Liver (tissue), 9 donors: ENCODE data around the gene TSPAN19. TPM values are rescaled to one million over a fixed set of nuclear protein-coding genes. Genes with fewer than 3 reads are reported as not detected.

Experiments
- DNase-seq: peaks from one replicate; pipeline ENCODE4 v3.0.0-alpha.2; 2017; ENCODE audit warnings: low spot score
- H3K27ac ChIP-seq, 2 donors: one replicate each; pipeline ENCODE4 v1.7.0; 2013; ENCODE audit warnings: inconsistent platforms in 2 of 2, low read length in 2 of 2, control low read depth in 1 of 2, low read depth in 1 of 2, mild to moderate bottlenecking in 1 of 2
- H3K27me3 ChIP-seq, 4 donors: one replicate each; pipeline versions ENCODE4 v1.6.1 to v1.7.0; 2013; ENCODE audit warnings: low read length in 3 of 4, inconsistent platforms in 1 of 4, mild to moderate bottlenecking in 1 of 4, moderate library complexity in 1 of 4; ENCODE audit not compliant: control insufficient read depth in 4 of 4, insufficient read depth in 4 of 4
- H3K36me3 ChIP-seq, 4 donors: one replicate each; pipeline versions ENCODE4 v1.6.1 to v1.7.0; 2013; ENCODE audit warnings: low read length in 3 of 4, mild to moderate bottlenecking in 3 of 4, low read depth in 1 of 4, moderate library complexity in 1 of 4; ENCODE audit not compliant: control insufficient read depth in 4 of 4, insufficient read depth in 3 of 4
- H3K4me1 ChIP-seq, 4 donors: one replicate each; pipeline versions ENCODE4 v1.6.1 to v1.7.0; 2013; ENCODE audit warnings: low read length in 3 of 4, mild to moderate bottlenecking in 3 of 4, moderate library complexity in 1 of 4; ENCODE audit not compliant: control insufficient read depth in 4 of 4, insufficient read depth in 4 of 4
- H3K4me3 ChIP-seq, 3 donors: one replicate each; pipeline versions ENCODE4 v1.6.1 to v1.7.0; 2013; ENCODE audit warnings: low read length in 3 of 3, control low read depth in 1 of 3, low read depth in 1 of 3, mild to moderate bottlenecking in 1 of 3
- H3K9ac ChIP-seq, 2 donors: one replicate each; pipeline ENCODE4 v1.7.0; 2013; ENCODE audit warnings: low read length in 2 of 2, mild to moderate bottlenecking in 2 of 2, moderate library complexity in 2 of 2, control low read depth in 1 of 2, low read depth in 1 of 2
- H3K9me3 ChIP-seq, 4 donors: one replicate each; pipeline versions ENCODE4 v1.6.1 to v1.7.0; 2013; ENCODE audit warnings: low read length in 3 of 4; ENCODE audit not compliant: control insufficient read depth in 4 of 4
- ATF3 ChIP-seq: IDR thresholded peaks from 2 replicates; pipeline ENCODE4 v1.6.1; 2016; ENCODE audit warnings: antibody characterized with exemption
- EGR1 ChIP-seq, 2 donors: IDR thresholded peaks; 2 replicates each; pipeline ENCODE4 v1.6.1; 2016 to 2018; ENCODE audit warnings: antibody characterized with exemption in 2 of 2, low read depth in 2 of 2
- FOXA2 ChIP-seq: IDR thresholded peaks from 2 replicates; pipeline ENCODE4 v1.6.1; 2016; ENCODE audit warnings: antibody characterized with exemption
- GABPA ChIP-seq, 2 donors: IDR thresholded peaks in 1 of 2; conservative IDR thresholded peaks in 1 of 2; 2 replicates each; pipeline ENCODE4 v1.6.1; 2016; ENCODE audit warnings: antibody characterized with exemption in 2 of 2, mild to moderate bottlenecking in 1 of 2, moderate library complexity in 1 of 2
- HNF4A ChIP-seq, 2 donors: conservative IDR thresholded peaks; 2 replicates each; pipeline ENCODE4 v1.6.1; 2016; ENCODE audit warnings: antibody characterized with exemption in 2 of 2, mild to moderate bottlenecking in 2 of 2
- HNF4G ChIP-seq: IDR thresholded peaks from 2 replicates; pipeline ENCODE4 v1.6.1; 2016; ENCODE audit warnings: antibody characterized with exemption
- JUND ChIP-seq, 2 donors: IDR thresholded peaks; 2 replicates each; pipeline ENCODE4 v1.6.1; 2016; ENCODE audit warnings: antibody characterized with exemption in 2 of 2
- MAX ChIP-seq: IDR thresholded peaks from 2 replicates; pipeline ENCODE4 v1.6.1; 2016; ENCODE audit warnings: antibody characterized with exemption
- NR2F2 ChIP-seq: IDR thresholded peaks from 2 replicates; pipeline ENCODE4 v1.6.1; 2016; ENCODE audit warnings: antibody characterized with exemption
- RAD21 ChIP-seq, 2 donors: IDR thresholded peaks; 2 replicates each; pipeline ENCODE4 v1.6.1; 2016; ENCODE audit warnings: antibody characterized with exemption in 2 of 2, mild to moderate bottlenecking in 2 of 2
- RXRA ChIP-seq, 2 donors: IDR thresholded peaks; 2 replicates each; pipeline ENCODE4 v1.6.1; 2017 to 2018; ENCODE audit warnings: antibody characterized with exemption in 2 of 2, mild to moderate bottlenecking in 1 of 2
- SP1 ChIP-seq: IDR thresholded peaks from 2 replicates; pipeline ENCODE4 v1.6.1; 2018; ENCODE audit warnings: antibody characterized with exemption, mild to moderate bottlenecking
- TAF1 ChIP-seq: conservative IDR thresholded peaks from 2 replicates; pipeline ENCODE4 v1.6.1; 2016; ENCODE audit warnings: antibody characterized with exemption, mild to moderate bottlenecking
- WGBS: extraction: QIAGEN DNeasy Blood & Tissue Kit; methylation state at CpG from one replicate; pipeline ENCODE4 v1.1.7; 2013; 5-methylcytosine and 5-hydroxymethylcytosine counted together
- polyA plus RNA-seq, 2 donors: library from polyadenylated mRNA; stranded (reverse) in 1 of 2; unstranded in 1 of 2; fragments of 200-250 nt in 1 of 2; fragments of >200 nt in 1 of 2; fragmentation: Nextera tagmentation in 1 of 2; extraction: Ambion mirVana in 1 of 2; gene quantifications; one replicate each; pipeline versions ENCODE4 v1.2.1 to v1.2.3, GENCODE V29; 2013 to 2015
- total RNA-seq, 2 donors: library from RNA; depleted of rRNA; stranded (reverse); fragments of >200 nt; gene quantifications; one replicate each; pipeline ENCODE4 v1.2.3, GENCODE V29; 2014
- TF ChIP-seq, protein P1 (sequence below): IDR thresholded peaks from 2 replicates; pipeline ENCODE4 v1.6.1; 2016; ENCODE audit warnings: antibody characterized with exemption
- TF ChIP-seq, protein P2 (sequence below): fragments of 150-350 bp; IDR thresholded peaks from 2 replicates; pipeline ENCODE4 v1.5.1; 2017; ENCODE audit warnings: improper control_type of control experiment, low read depth, low read length; ENCODE audit not compliant: missing input control
- TF ChIP-seq, protein P3 (sequence below): IDR thresholded peaks from 2 replicates; pipeline ENCODE4 v1.6.1; 2016; ENCODE audit warnings: antibody characterized with exemption, mild to moderate bottlenecking
- donor health status: healthy.
- donor health status: healthy.
- donor health status: healthy.
- donor health status: healthy.
- donor health status: healthy.

The TSPAN19 gene
- total and polyA plus RNA-seq, 4 donors: not detected

- Histone ChIP-seq H3K27me3 (peaks cover 0 to 3% (median 0%) of the 10 kb centered on the region in 4 donors), H3K36me3 (no peaks in the 10 kb centered on the region), H3K27ac (no peak overlapping the region), H3K9me3 (no peaks in the 10 kb centered on the region), H3K4me1 (peaks cover 0 to 3% (median under 1%) of the 10 kb centered on the region in 4 donors), H3K4me3 (no peak overlapping the region), H3K9ac (no peak overlapping the region)
- 24% methylated on average over 1 of the region's 1 CpG for WGBS
- TF ChIP-seq MAX (no peak), ATF3 (no peak), GABPA (IDR thresholded peaks at IDR 0.05 in 1 of 2, conservative IDR thresholded peaks at IDR 0.05 in 1 of 2) (no peak), EGR1 (IDR thresholded peaks at IDR 0.05; ENCODE audit: low read depth in 2 of 2) (no peak), TAF1 (no peak), RAD21 (IDR thresholded peaks at IDR 0.05) (no peak), SP1 (no peak), HNF4A (conservative IDR thresholded peaks at IDR 0.05) (no peak), NR2F2 (no peak)
- TF ChIP-seq, protein P1, sequence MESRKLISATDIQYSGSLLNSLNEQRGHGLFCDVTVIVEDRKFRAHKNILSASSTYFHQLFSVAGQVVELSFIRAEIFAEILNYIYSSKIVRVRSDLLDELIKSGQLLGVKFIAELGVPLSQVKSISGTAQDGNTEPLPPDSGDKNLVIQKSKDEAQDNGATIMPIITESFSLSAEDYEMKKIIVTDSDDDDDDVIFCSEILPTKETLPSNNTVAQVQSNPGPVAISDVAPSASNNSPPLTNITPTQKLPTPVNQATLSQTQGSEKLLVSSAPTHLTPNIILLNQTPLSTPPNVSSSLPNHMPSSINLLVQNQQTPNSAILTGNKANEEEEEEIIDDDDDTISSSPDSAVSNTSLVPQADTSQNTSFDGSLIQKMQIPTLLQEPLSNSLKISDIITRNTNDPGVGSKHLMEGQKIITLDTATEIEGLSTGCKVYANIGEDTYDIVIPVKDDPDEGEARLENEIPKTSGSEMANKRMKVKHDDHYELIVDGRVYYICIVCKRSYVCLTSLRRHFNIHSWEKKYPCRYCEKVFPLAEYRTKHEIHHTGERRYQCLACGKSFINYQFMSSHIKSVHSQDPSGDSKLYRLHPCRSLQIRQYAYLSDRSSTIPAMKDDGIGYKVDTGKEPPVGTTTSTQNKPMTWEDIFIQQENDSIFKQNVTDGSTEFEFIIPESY: no peak
- DNase-seq: no peak
Measured at GRCh38 chr12:85041395-85041794, 5.3 kb upstream of the TSPAN19 start.

GRCh38 chr12:85036733-85037132, 656 bp upstream of the TSPAN19 start:
- peaks cover 0 to 7% (median 2%) of the 10 kb centered on the region in 4 donors for H3K4me1 ChIP-seq
- H3K27ac ChIP-seq: no peak overlapping the region
- H3K4me3 ChIP-seq: peak overlapping the region in 1 of 3 donors; percentile 61
- peaks cover 0 to 7% (median 1%) of the 10 kb centered on the region in 4 donors for H3K27me3 ChIP-seq
- WGBS: 22% methylated on average over 3 of the region's 3 CpGs
- H3K36me3 ChIP-seq: no peaks in the 10 kb centered on the region
- no peaks in the 10 kb centered on the region for H3K9me3 ChIP-seq
- DNase-seq: no peak
- H3K9ac ChIP-seq: no peak overlapping the region
- TF ChIP-seq FOXA2 (no peak), HNF4G (no peak), NR2F2 (no peak), JUND (IDR thresholded peaks at IDR 0.05) (no peak), SP1 (no peak), ATF3 (no peak), HNF4A (conservative IDR thresholded peaks at IDR 0.05) (no peak), RXRA (IDR thresholded peaks at IDR 0.05) (no peak)
- TF ChIP-seq, protein P2, sequence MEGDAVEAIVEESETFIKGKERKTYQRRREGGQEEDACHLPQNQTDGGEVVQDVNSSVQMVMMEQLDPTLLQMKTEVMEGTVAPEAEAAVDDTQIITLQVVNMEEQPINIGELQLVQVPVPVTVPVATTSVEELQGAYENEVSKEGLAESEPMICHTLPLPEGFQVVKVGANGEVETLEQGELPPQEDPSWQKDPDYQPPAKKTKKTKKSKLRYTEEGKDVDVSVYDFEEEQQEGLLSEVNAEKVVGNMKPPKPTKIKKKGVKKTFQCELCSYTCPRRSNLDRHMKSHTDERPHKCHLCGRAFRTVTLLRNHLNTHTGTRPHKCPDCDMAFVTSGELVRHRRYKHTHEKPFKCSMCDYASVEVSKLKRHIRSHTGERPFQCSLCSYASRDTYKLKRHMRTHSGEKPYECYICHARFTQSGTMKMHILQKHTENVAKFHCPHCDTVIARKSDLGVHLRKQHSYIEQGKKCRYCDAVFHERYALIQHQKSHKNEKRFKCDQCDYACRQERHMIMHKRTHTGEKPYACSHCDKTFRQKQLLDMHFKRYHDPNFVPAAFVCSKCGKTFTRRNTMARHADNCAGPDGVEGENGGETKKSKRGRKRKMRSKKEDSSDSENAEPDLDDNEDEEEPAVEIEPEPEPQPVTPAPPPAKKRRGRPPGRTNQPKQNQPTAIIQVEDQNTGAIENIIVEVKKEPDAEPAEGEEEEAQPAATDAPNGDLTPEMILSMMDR: no peak
- TF ChIP-seq, protein P3, sequence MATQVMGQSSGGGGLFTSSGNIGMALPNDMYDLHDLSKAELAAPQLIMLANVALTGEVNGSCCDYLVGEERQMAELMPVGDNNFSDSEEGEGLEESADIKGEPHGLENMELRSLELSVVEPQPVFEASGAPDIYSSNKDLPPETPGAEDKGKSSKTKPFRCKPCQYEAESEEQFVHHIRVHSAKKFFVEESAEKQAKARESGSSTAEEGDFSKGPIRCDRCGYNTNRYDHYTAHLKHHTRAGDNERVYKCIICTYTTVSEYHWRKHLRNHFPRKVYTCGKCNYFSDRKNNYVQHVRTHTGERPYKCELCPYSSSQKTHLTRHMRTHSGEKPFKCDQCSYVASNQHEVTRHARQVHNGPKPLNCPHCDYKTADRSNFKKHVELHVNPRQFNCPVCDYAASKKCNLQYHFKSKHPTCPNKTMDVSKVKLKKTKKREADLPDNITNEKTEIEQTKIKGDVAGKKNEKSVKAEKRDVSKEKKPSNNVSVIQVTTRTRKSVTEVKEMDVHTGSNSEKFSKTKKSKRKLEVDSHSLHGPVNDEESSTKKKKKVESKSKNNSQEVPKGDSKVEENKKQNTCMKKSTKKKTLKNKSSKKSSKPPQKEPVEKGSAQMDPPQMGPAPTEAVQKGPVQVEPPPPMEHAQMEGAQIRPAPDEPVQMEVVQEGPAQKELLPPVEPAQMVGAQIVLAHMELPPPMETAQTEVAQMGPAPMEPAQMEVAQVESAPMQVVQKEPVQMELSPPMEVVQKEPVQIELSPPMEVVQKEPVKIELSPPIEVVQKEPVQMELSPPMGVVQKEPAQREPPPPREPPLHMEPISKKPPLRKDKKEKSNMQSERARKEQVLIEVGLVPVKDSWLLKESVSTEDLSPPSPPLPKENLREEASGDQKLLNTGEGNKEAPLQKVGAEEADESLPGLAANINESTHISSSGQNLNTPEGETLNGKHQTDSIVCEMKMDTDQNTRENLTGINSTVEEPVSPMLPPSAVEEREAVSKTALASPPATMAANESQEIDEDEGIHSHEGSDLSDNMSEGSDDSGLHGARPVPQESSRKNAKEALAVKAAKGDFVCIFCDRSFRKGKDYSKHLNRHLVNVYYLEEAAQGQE: no peak
